HG03196 (cell line): Measurements from ENCODE around the gene TMEM120B.

Source experiments
- ATAC-seq: cut with Tn5 transposase; IDR thresholded peaks from one replicate; pipeline ENCODE4 v1.9.1; 2021; ENCODE audit not compliant: unreplicated experiment

Gene TMEM120B

GRCh38 chr12:121770813-121771625 lies 58.5 kb downstream of the TMEM120B start:
- ATAC-seq: no peak

GRCh38 chr12:121773011-121773777 lies 60.6 kb downstream of the TMEM120B start:
- ATAC-seq: peak; percentile 79

- ATAC-seq: no peak
Measured at GRCh38 chr12:121774968-121775474, 62.5 kb downstream of the TMEM120B start.

DNA sequence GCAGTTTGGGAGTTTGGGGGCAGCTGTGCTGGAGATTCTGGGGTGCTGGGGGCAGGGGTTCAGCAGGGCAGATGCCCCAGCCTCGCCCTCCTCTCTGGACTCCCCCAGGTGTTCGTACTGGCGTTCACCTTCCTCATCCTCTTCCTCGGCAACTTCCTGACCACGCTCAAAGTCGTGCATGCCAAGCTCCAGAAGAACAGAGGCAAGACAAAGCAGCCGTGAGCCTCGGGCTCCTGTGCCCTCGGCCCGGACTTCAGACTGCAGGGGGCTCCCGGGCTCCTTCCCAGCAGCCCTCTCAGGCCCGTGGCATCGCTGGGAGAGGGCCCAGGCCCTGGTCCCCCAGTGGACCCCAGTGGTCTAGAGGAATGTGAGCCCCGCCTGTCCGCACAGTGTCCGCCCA lies 62.9 kb downstream of the TMEM120B start:
- no peak for ATAC-seq

- ATAC-seq: no peak
Measured at GRCh38 chr12:121776190-121777098, 63.9 kb downstream of the TMEM120B start.

DNA sequence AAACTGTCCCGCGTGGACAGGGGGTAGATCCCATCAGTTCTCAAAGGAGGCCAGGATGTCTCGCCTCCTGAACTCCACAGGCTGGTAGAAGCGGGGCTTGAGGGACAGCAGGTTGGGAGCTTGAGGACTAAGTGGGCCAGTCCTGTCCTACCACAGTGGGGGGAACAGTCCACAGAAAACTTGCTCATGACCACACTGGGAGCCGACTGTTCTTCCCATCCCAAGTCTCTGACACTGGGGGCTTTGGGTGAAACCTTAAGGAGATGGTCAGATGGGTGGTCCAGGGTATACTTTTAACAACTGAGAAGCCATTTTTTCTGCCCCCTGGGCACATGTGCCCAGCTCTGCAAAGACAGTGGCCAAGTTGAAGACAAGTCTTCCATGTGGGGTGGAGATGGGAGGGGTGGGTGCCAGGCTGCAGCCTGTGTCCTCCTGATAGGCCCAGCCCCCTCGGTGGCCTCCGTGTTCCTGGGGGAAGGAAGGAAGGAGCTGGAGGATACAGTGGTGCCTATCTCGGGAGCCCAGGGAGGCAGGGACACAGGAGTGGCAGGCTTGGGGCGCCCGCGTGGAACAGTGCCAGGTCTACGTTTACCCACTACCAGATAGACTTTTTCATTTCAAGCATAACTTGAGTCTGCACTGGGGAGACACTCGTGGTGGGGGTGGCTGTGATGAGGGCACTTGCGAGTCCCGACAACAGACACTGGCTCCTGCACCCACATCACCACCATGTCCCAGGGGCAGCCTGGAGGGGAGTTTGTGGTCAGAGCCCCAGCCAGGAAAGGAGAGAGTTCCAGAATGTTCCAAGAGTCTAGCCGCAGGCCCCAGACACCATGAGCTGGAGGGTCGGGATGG lies 66.2 kb downstream of the TMEM120B start:
- no peak for ATAC-seq

GRCh38 chr12:121779422-121779895 lies 66.9 kb downstream of the TMEM120B start:
- ATAC-seq: no peak

DNA sequence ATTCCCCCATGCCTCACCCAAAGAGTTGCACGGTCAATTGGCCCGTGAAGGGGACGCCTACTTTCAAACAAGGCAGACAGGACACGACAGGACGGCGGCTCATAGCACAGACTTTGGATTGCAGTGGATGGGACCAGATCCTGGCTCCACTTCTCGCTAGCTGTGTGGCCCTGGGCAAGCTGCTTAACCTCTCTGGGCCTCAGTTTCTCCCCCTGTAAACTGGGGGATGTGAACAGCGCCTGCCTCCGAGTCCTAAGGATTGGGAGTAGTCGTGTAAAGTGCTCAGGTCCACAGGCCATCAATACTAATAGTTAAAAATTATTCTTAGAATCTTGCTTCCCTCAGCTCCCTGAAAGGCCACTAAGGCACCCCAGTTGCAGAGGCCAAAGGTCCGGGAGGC lies 67.9 kb downstream of the TMEM120B start:
- ATAC-seq: no peak

- ATAC-seq: peak; percentile 23
Measured at GRCh38 chr12:121781484-121781997, 69.0 kb downstream of the TMEM120B start.

GRCh38 chr12:121781998-121782979 lies 69.7 kb downstream of the TMEM120B start:
- peak; percentile 42 for ATAC-seq

GRCh38 chr12:121783766-121784165 lies 71.2 kb downstream of the TMEM120B start:
- no peak for ATAC-seq

- ATAC-seq: no peak
Measured at GRCh38 chr12:121784460-121784859, 71.9 kb downstream of the TMEM120B start.

- no peak for ATAC-seq
Measured at GRCh38 chr12:121786440-121786825, 73.9 kb downstream of the TMEM120B start.

- ATAC-seq: no peak
Measured at GRCh38 chr12:121787063-121788025, 74.8 kb downstream of the TMEM120B start.

- ATAC-seq: no peak
Measured at GRCh38 chr12:121788176-121788818, 75.7 kb downstream of the TMEM120B start.

DNA sequence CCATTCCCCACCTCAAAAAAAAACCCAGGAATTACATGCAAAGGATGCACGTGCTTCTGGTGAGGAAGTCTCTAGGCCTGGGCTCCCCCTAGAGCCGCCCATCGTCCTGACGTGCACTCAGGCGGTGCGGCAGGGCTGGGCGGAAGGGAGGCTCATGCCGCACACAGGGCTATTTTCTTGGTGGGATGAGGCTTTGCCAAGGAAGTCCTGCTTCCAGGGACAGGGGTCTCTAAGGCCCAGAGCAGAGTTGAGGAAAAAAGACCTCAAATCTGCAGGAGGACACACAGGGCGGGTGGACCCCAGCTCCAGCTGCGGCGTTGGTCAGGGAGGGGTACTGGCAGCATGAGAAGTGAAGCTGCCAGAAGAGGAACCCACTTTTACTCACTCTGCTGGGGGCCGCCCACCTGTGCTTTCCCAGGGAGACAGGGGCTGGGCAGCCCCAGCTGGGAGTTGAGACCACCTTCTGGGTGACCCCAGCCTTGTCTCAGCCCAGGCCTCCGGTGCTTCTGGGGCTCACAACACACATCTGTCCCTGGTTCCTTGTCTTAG lies 76.8 kb downstream of the TMEM120B start:
- peak; percentile 20 for ATAC-seq
